Nephron (organoid): ENCODE results near the gene PTPRB.

Experiments
- H3K27ac Mint-ChIP-seq, 3 experiments: 2 replicates each; pipeline ENCODE4 v1.8.0; 2020; ENCODE audit warnings: mixed read lengths in 3 of 3, mild to moderate bottlenecking in 2 of 3, moderate library complexity in 1 of 3
- H3K27me3 Mint-ChIP-seq: 2 replicates; pipeline ENCODE4 v1.8.0; 2021; ENCODE audit warnings: low read depth, mild to moderate bottlenecking, moderate library complexity, mixed read lengths
- H3K36me3 Mint-ChIP-seq: 2 replicates; pipeline ENCODE4 v1.8.0; 2020; ENCODE audit warnings: low read depth, mixed read lengths
- H3K4me1 Mint-ChIP-seq: 2 replicates; pipeline ENCODE4 v1.8.0; 2020; ENCODE audit warnings: mixed read lengths
- H3K4me3 Mint-ChIP-seq, 3 experiments: 2 replicates each; pipeline ENCODE4 v1.8.0; 2020; ENCODE audit warnings: mild to moderate bottlenecking in 3 of 3, mixed read lengths in 3 of 3, moderate library complexity in 2 of 3
- H3K9me3 Mint-ChIP-seq: 2 replicates; pipeline ENCODE4 v1.8.0; 2020; ENCODE audit warnings: mixed read lengths
- CTCF ChIP-seq, 3 experiments: fragments of 200-600 bp; sonication (generic); IDR thresholded peaks; one replicate each; pipeline ENCODE4 v1.5.0; 2021; ENCODE audit warnings: antibody characterized with exemption in 3 of 3; ENCODE audit not compliant: unreplicated experiment in 3 of 3

The PTPRB gene

GRCh38 chr12:70534466-70534865 is 102.8 kb downstream of the PTPRB start:
- Mint-ChIP-seq H3K4me3 (no peak overlapping the region), H3K9me3 (peaks cover 3% of the 10 kb centered on the region), H3K27ac (no peak overlapping the region), H3K4me1 (peaks cover 2% of the 10 kb centered on the region), H3K36me3 (peaks cover 16% of the 10 kb centered on the region), H3K27me3 (no peaks in the 10 kb centered on the region)
- TF ChIP-seq CTCF (IDR thresholded peaks at IDR 0.05; ENCODE audit: unreplicated experiment in 3 of 3): no peak

GRCh38 chr12:70529647-70530046 is 107.6 kb downstream of the PTPRB start:
- TF ChIP-seq CTCF (IDR thresholded peaks at IDR 0.05; ENCODE audit: unreplicated experiment in 3 of 3): no peak
- no peak overlapping the region for H3K27ac Mint-ChIP-seq
- peaks cover 3% of the 10 kb centered on the region for H3K9me3 Mint-ChIP-seq
- H3K36me3 Mint-ChIP-seq: peaks cover 9% of the 10 kb centered on the region
- H3K4me1 Mint-ChIP-seq: no peaks in the 10 kb centered on the region
- H3K27me3 Mint-ChIP-seq: no peaks in the 10 kb centered on the region
- H3K4me3 Mint-ChIP-seq: no peak overlapping the region

GRCh38 chr12:70520847-70521246 is 116.4 kb downstream of the PTPRB start:
- TF ChIP-seq CTCF (IDR thresholded peaks at IDR 0.05; ENCODE audit: unreplicated experiment in 3 of 3): no peak
- no peaks in the 10 kb centered on the region for H3K4me1 Mint-ChIP-seq
- no peak overlapping the region for H3K4me3 Mint-ChIP-seq
- no peak overlapping the region for H3K27ac Mint-ChIP-seq
- H3K9me3 Mint-ChIP-seq: peaks cover 7% of the 10 kb centered on the region
- no peaks in the 10 kb centered on the region for H3K27me3 Mint-ChIP-seq
- H3K36me3 Mint-ChIP-seq: no peaks in the 10 kb centered on the region

- Mint-ChIP-seq H3K36me3 (no peaks in the 10 kb centered on the region), H3K4me1 (no peaks in the 10 kb centered on the region), H3K27ac (no peak overlapping the region), H3K9me3 (peaks cover 2% of the 10 kb centered on the region), H3K27me3 (no peaks in the 10 kb centered on the region), H3K4me3 (no peak overlapping the region)
- TF ChIP-seq CTCF (IDR thresholded peaks at IDR 0.05; ENCODE audit: unreplicated experiment in 3 of 3): no peak
Observed at GRCh38 chr12:70513426-70513825, 123.8 kb downstream of the PTPRB start.

- Mint-ChIP-seq H3K4me1 (no peaks in the 10 kb centered on the region), H3K36me3 (no peaks in the 10 kb centered on the region), H3K4me3 (no peak overlapping the region), H3K9me3 (peaks cover 5% of the 10 kb centered on the region), H3K27ac (no peak overlapping the region), H3K27me3 (no peaks in the 10 kb centered on the region)
- no peak for TF ChIP-seq CTCF (IDR thresholded peaks at IDR 0.05; ENCODE audit: unreplicated experiment in 3 of 3)
Observed at GRCh38 chr12:70508178-70508577, 129.1 kb downstream of the PTPRB start.

GRCh38 chr12:70507442-70507841 is 129.8 kb downstream of the PTPRB start:
- Mint-ChIP-seq H3K4me3 (no peak overlapping the region), H3K4me1 (no peaks in the 10 kb centered on the region), H3K27ac (no peak overlapping the region), H3K9me3 (peaks cover 9% of the 10 kb centered on the region), H3K36me3 (no peaks in the 10 kb centered on the region), H3K27me3 (no peaks in the 10 kb centered on the region)
- no peak for TF ChIP-seq CTCF (IDR thresholded peaks at IDR 0.05; ENCODE audit: unreplicated experiment in 3 of 3)
